Neural progenitor cell (in vitro differentiated cells): ENCODE results near the gene SMAP1. TPM values are rescaled to one million over a fixed set of nuclear protein-coding genes. Genes with fewer than 3 reads are reported as not detected.

Experiments
- DNase-seq: peaks from one replicate; pipeline ENCODE4 v3.0.0-alpha.2; 2016; ENCODE audit warnings: low spot score
- H2AFZ ChIP-seq: fragments of 200-600 bp; sonication (generic); replicated peaks from 2 replicates; pipeline ENCODE4 v1.6.1; 2016; ENCODE audit warnings: antibody characterized with exemption
- H3F3A ChIP-seq: fragments of 200-600 bp; sonication (generic); 2 replicates; pipeline ENCODE4 v1.6.1; 2016; ENCODE audit warnings: antibody characterized with exemption, low read depth
- H3K27ac ChIP-seq: fragments of 200-600 bp; sonication (generic); 2 replicates; pipeline ENCODE4 v1.5.1; 2016; ENCODE audit warnings: mild to moderate bottlenecking
- H3K27me3 ChIP-seq: fragments of 200-600 bp; sonication (generic); 2 replicates; pipeline ENCODE4 v1.6.1; 2016; ENCODE audit warnings: mild to moderate bottlenecking, moderate library complexity
- H3K36me3 ChIP-seq: fragments of 200-600 bp; sonication (generic); 2 replicates; pipeline ENCODE4 v1.5.1; 2016
- H3K4me1 ChIP-seq: fragments of 200-600 bp; sonication (generic); 2 replicates; pipeline ENCODE4 v1.6.1; 2016; ENCODE audit warnings: mixed run types
- H3K4me2 ChIP-seq: fragments of 200-600 bp; sonication (generic); 2 replicates; pipeline ENCODE4 v1.6.1; 2016
- H3K4me3 ChIP-seq: fragments of 200-600 bp; sonication (generic); 2 replicates; pipeline ENCODE4 v1.5.1; 2016
- H3K79me2 ChIP-seq: fragments of 200-600 bp; sonication (generic); 2 replicates; pipeline ENCODE4 v1.6.1; 2016; ENCODE audit warnings: low read depth
- H3K9ac ChIP-seq: fragments of 200-600 bp; sonication (generic); 2 replicates; pipeline ENCODE4 v1.6.1; 2016
- H3K9me3 ChIP-seq: fragments of 200-600 bp; sonication (generic); 2 replicates; pipeline ENCODE4 v1.5.1; 2016; ENCODE audit warnings: low read depth
- H4K20me1 ChIP-seq: fragments of 200-600 bp; sonication (generic); 2 replicates; pipeline ENCODE4 v1.6.1; 2016; ENCODE audit warnings: low read depth
- H3K27ac Mint-ChIP-seq: 3 replicates; pipeline ENCODE4 v1.8.0; 2021; ENCODE audit warnings: mixed read lengths
- H3K27me3 Mint-ChIP-seq: 2 replicates; pipeline ENCODE4 v1.8.0; 2022; ENCODE audit warnings: low read depth, mild to moderate bottlenecking, inconsistent platforms, moderate library complexity, mixed read lengths; ENCODE audit not compliant: insufficient read depth
- H3K36me3 Mint-ChIP-seq: 3 replicates; pipeline ENCODE4 v1.8.0; 2021; ENCODE audit warnings: mixed read lengths
- H3K4me1 Mint-ChIP-seq: 3 replicates; pipeline ENCODE4 v1.8.0; 2021; ENCODE audit warnings: mixed read lengths
- H3K4me3 Mint-ChIP-seq: 3 replicates; pipeline ENCODE4 v1.8.0; 2021; ENCODE audit warnings: mild to moderate bottlenecking, moderate library complexity, mixed read lengths
- H3K9me3 Mint-ChIP-seq: 3 replicates; pipeline ENCODE4 v1.8.0; 2020; ENCODE audit warnings: mixed read lengths
- CTCF ChIP-seq: fragments of 200-600 bp; sonication (generic); IDR thresholded peaks from 2 replicates; pipeline ENCODE4 v1.5.1; 2017; ENCODE audit warnings: antibody characterized with exemption, mild to moderate bottlenecking
- EZH2 ChIP-seq: fragments of 200-600 bp; sonication (generic); IDR thresholded peaks from 2 replicates; pipeline ENCODE4 v1.6.1; 2017; ENCODE audit warnings: antibody characterized with exemption, mild to moderate bottlenecking, moderate library complexity
- EZH2phosphoT487 ChIP-seq: fragments of 200-600 bp; sonication (generic); IDR thresholded peaks from 2 replicates; pipeline ENCODE4 v1.6.1; 2017; ENCODE audit warnings: antibody characterized with exemption
- total RNA-seq: library from RNA; depleted of rRNA; stranded (reverse); fragments of >200 nt; gene quantifications from 2 replicates; pipeline ENCODE4 v1.2.3, GENCODE V29; 2015; ENCODE audit warnings: low replicate concordance

SMAP1 gene
- total RNA-seq, 1 donor from 2014 or later = 36.5 TPM

GRCh38 chr6:70651326-70651905, 16.3 kb upstream of the SMAP1 start:
- H3K36me3 ChIP-seq = no peaks in the 10 kb centered on the region
- H3K4me2 ChIP-seq = no peak overlapping the region
- no peak overlapping the region for H2AFZ ChIP-seq
- H3K27me3 Mint-ChIP-seq = peaks cover 5% of the 10 kb centered on the region
- H3K9me3 ChIP-seq = no peaks in the 10 kb centered on the region
- no peak overlapping the region for H3K27ac ChIP-seq
- no peak overlapping the region for H3K27ac Mint-ChIP-seq
- no peak overlapping the region for H3K4me3 Mint-ChIP-seq
- H3K4me1 Mint-ChIP-seq = peaks cover 9% of the 10 kb centered on the region
- no peak for TF ChIP-seq EZH2
- TF ChIP-seq CTCF = no peak
- no peak for TF ChIP-seq EZH2phosphoT487
- H3K9me3 Mint-ChIP-seq = no peaks in the 10 kb centered on the region
- no peak overlapping the region for H3K4me3 ChIP-seq
- no peaks in the 10 kb centered on the region for H3K27me3 ChIP-seq
- no peaks in the 10 kb centered on the region for H3F3A ChIP-seq
- H3K4me1 ChIP-seq = no peaks in the 10 kb centered on the region
- no peaks in the 10 kb centered on the region for H4K20me1 ChIP-seq
- H3K9ac ChIP-seq = no peak overlapping the region
- H3K36me3 Mint-ChIP-seq = no peaks in the 10 kb centered on the region
- no peak for DNase-seq
- H3K79me2 ChIP-seq = no peaks in the 10 kb centered on the region

- no peaks in the 10 kb centered on the region for H4K20me1 ChIP-seq
- H3K4me1 ChIP-seq = no peaks in the 10 kb centered on the region
- DNase-seq = no peak
- H3K4me3 ChIP-seq = no peak overlapping the region
- Mint-ChIP-seq H3K27ac (no peak overlapping the region), H3K27me3 (peaks cover 5% of the 10 kb centered on the region), H3K4me1 (peaks cover 9% of the 10 kb centered on the region), H3K9me3 (no peaks in the 10 kb centered on the region), H3K4me3 (no peak overlapping the region), H3K36me3 (no peaks in the 10 kb centered on the region)
- no peaks in the 10 kb centered on the region for H3K27me3 ChIP-seq
- H3K9ac ChIP-seq = no peak overlapping the region
- no peaks in the 10 kb centered on the region for H3K79me2 ChIP-seq
- TF ChIP-seq EZH2phosphoT487 (no peak), CTCF (no peak), EZH2 (no peak)
- H3K27ac ChIP-seq = no peak overlapping the region
- peaks cover 3% of the 10 kb centered on the region for H3F3A ChIP-seq
- no peaks in the 10 kb centered on the region for H3K9me3 ChIP-seq
- no peaks in the 10 kb centered on the region for H3K36me3 ChIP-seq
- no peak overlapping the region for H3K4me2 ChIP-seq
- H2AFZ ChIP-seq = no peak overlapping the region
These were observed 15.5 kb upstream of the SMAP1 start for GRCh38 chr6:70652216-70652615.

- no peaks in the 10 kb centered on the region for H3K36me3 ChIP-seq
- H3K4me3 Mint-ChIP-seq = no peak overlapping the region
- H3K79me2 ChIP-seq = no peaks in the 10 kb centered on the region
- H3K9ac ChIP-seq = no peak overlapping the region
- peaks cover 3% of the 10 kb centered on the region for H3K4me1 Mint-ChIP-seq
- no peaks in the 10 kb centered on the region for H3K9me3 ChIP-seq
- no peak overlapping the region for H3K27ac Mint-ChIP-seq
- H3K27me3 Mint-ChIP-seq = peaks cover 5% of the 10 kb centered on the region
- no peak overlapping the region for H2AFZ ChIP-seq
- H3K27ac ChIP-seq = no peak overlapping the region
- TF ChIP-seq CTCF (no peak), EZH2phosphoT487 (no peak), EZH2 (no peak)
- H4K20me1 ChIP-seq = no peaks in the 10 kb centered on the region
- no peak overlapping the region for H3K4me2 ChIP-seq
- DNase-seq = peak; percentile 15
- no peaks in the 10 kb centered on the region for H3K9me3 Mint-ChIP-seq
- H3K36me3 Mint-ChIP-seq = no peaks in the 10 kb centered on the region
- peaks cover 6% of the 10 kb centered on the region for H3K4me1 ChIP-seq
- H3K27me3 ChIP-seq = no peaks in the 10 kb centered on the region
- H3F3A ChIP-seq = peaks cover 13% of the 10 kb centered on the region
- H3K4me3 ChIP-seq = no peak overlapping the region
These were observed 10.0 kb upstream of the SMAP1 start for GRCh38 chr6:70657706-70658105.
